Stimulated activated naive CD8-positive, alpha-beta T cell treated with anti-CD3 and anti-CD28 coated beads, Interleukin-15, Interleukin-2, amounts not matched to agents 100 ng/mL and 50 ng/mL, for 24 hours (primary cell): ENCODE measurements around the gene KCNH1.

Source experiments
- H3K27ac Mint-ChIP-seq: one replicate; pipeline ENCODE4 v1.8.0; 2021; ENCODE audit warnings: mild to moderate bottlenecking, mixed read lengths
- H3K27me3 Mint-ChIP-seq: one replicate; pipeline ENCODE4 v1.8.0; 2021; ENCODE audit warnings: mixed read lengths
- H3K36me3 Mint-ChIP-seq: one replicate; pipeline ENCODE4 v1.8.0; 2021; ENCODE audit warnings: low read depth, mixed read lengths
- H3K4me1 Mint-ChIP-seq: one replicate; pipeline ENCODE4 v1.8.0; 2021; ENCODE audit warnings: low read depth, mixed read lengths
- H3K4me3 Mint-ChIP-seq: one replicate; pipeline ENCODE4 v1.8.0; 2021; ENCODE audit warnings: mild to moderate bottlenecking, mixed read lengths
- H3K9me3 Mint-ChIP-seq: one replicate; pipeline ENCODE4 v1.8.0; 2021; ENCODE audit warnings: mixed read lengths

The KCNH1 gene

GRCh38 chr1:210853276-210853675 lies 280.7 kb downstream of the KCNH1 start:
- Mint-ChIP-seq H3K27me3 (peaks cover 5% of the 10 kb centered on the region), H3K27ac (no peak overlapping the region), H3K4me1 (no peaks in the 10 kb centered on the region), H3K36me3 (no peaks in the 10 kb centered on the region), H3K4me3 (no peak overlapping the region), H3K9me3 (no peaks in the 10 kb centered on the region)

- Mint-ChIP-seq H3K4me3 (no peak overlapping the region), H3K9me3 (no peaks in the 10 kb centered on the region), H3K27me3 (peaks cover 5% of the 10 kb centered on the region), H3K4me1 (no peaks in the 10 kb centered on the region), H3K36me3 (no peaks in the 10 kb centered on the region), H3K27ac (no peak overlapping the region)
These were observed 283.4 kb downstream of the KCNH1 start for GRCh38 chr1:210850556-210850955.

GRCh38 chr1:210848474-210848873 lies 285.5 kb downstream of the KCNH1 start:
- H3K36me3 Mint-ChIP-seq, result no peaks in the 10 kb centered on the region
- H3K9me3 Mint-ChIP-seq, result no peaks in the 10 kb centered on the region
- H3K4me3 Mint-ChIP-seq, result no peak overlapping the region
- no peak overlapping the region for H3K27ac Mint-ChIP-seq
- peaks cover 5% of the 10 kb centered on the region for H3K27me3 Mint-ChIP-seq
- no peaks in the 10 kb centered on the region for H3K4me1 Mint-ChIP-seq

GRCh38 chr1:210841926-210842625 lies 291.9 kb downstream of the KCNH1 start:
- H3K9me3 Mint-ChIP-seq, result no peaks in the 10 kb centered on the region
- no peaks in the 10 kb centered on the region for H3K36me3 Mint-ChIP-seq
- no peaks in the 10 kb centered on the region for H3K4me1 Mint-ChIP-seq
- H3K4me3 Mint-ChIP-seq, result no peak overlapping the region
- peaks cover 7% of the 10 kb centered on the region for H3K27me3 Mint-ChIP-seq
- H3K27ac Mint-ChIP-seq, result no peak overlapping the region

- Mint-ChIP-seq H3K27me3 (peaks cover 20% of the 10 kb centered on the region), H3K9me3 (no peaks in the 10 kb centered on the region), H3K27ac (no peak overlapping the region), H3K36me3 (no peaks in the 10 kb centered on the region), H3K4me3 (no peak overlapping the region), H3K4me1 (no peaks in the 10 kb centered on the region)
These were observed 303.6 kb downstream of the KCNH1 start for GRCh38 chr1:210830034-210831028.

GRCh38 chr1:210828996-210829596 lies 304.9 kb downstream of the KCNH1 start:
- no peak overlapping the region for H3K4me3 Mint-ChIP-seq
- H3K4me1 Mint-ChIP-seq, result no peaks in the 10 kb centered on the region
- H3K9me3 Mint-ChIP-seq, result no peaks in the 10 kb centered on the region
- no peak overlapping the region for H3K27ac Mint-ChIP-seq
- no peaks in the 10 kb centered on the region for H3K36me3 Mint-ChIP-seq
- H3K27me3 Mint-ChIP-seq, result peaks cover 20% of the 10 kb centered on the region

GRCh38 chr1:210827481-210827880 lies 306.5 kb downstream of the KCNH1 start:
- Mint-ChIP-seq H3K4me1 (no peaks in the 10 kb centered on the region), H3K4me3 (no peak overlapping the region), H3K27me3 (peaks cover 20% of the 10 kb centered on the region), H3K27ac (no peak overlapping the region), H3K9me3 (no peaks in the 10 kb centered on the region), H3K36me3 (no peaks in the 10 kb centered on the region)

- Mint-ChIP-seq H3K4me3 (no peak overlapping the region), H3K27ac (no peak overlapping the region), H3K9me3 (no peaks in the 10 kb centered on the region), H3K4me1 (no peaks in the 10 kb centered on the region), H3K36me3 (no peaks in the 10 kb centered on the region), H3K27me3 (peaks cover 23% of the 10 kb centered on the region)
These were observed 307.3 kb downstream of the KCNH1 start for GRCh38 chr1:210826686-210827085.

- Mint-ChIP-seq H3K27ac (no peak overlapping the region), H3K27me3 (peaks cover 10% of the 10 kb centered on the region)
These were observed 311.0 kb downstream of the KCNH1 start for GRCh38 chr1:210822932-210823331.

GRCh38 chr1:210822241-210822640 lies 311.7 kb downstream of the KCNH1 start:
- H3K4me3 Mint-ChIP-seq, result no peak overlapping the region
- no peaks in the 10 kb centered on the region for H3K9me3 Mint-ChIP-seq
- no peak overlapping the region for H3K27ac Mint-ChIP-seq
- H3K27me3 Mint-ChIP-seq, result peaks cover 10% of the 10 kb centered on the region
- no peaks in the 10 kb centered on the region for H3K4me1 Mint-ChIP-seq
- no peaks in the 10 kb centered on the region for H3K36me3 Mint-ChIP-seq

More at GRCh38 chr1:210822932-210823331, 311.0 kb downstream of the KCNH1 start:
- Mint-ChIP-seq H3K9me3 (no peaks in the 10 kb centered on the region), H3K36me3 (no peaks in the 10 kb centered on the region), H3K4me1 (no peaks in the 10 kb centered on the region), H3K4me3 (no peak overlapping the region)

- H3K4me1 Mint-ChIP-seq, result no peaks in the 10 kb centered on the region
- no peak overlapping the region for H3K4me3 Mint-ChIP-seq
- peaks cover 10% of the 10 kb centered on the region for H3K27me3 Mint-ChIP-seq
- no peak overlapping the region for H3K27ac Mint-ChIP-seq
- H3K36me3 Mint-ChIP-seq, result no peaks in the 10 kb centered on the region
- H3K9me3 Mint-ChIP-seq, result no peaks in the 10 kb centered on the region
These were observed 312.3 kb downstream of the KCNH1 start for GRCh38 chr1:210821615-210822014.

GRCh38 chr1:210819266-210819665 lies 314.7 kb downstream of the KCNH1 start:
- H3K27ac Mint-ChIP-seq, result no peak overlapping the region
- H3K27me3 Mint-ChIP-seq, result peaks cover 10% of the 10 kb centered on the region
- H3K9me3 Mint-ChIP-seq, result no peaks in the 10 kb centered on the region
- H3K36me3 Mint-ChIP-seq, result no peaks in the 10 kb centered on the region
- H3K4me3 Mint-ChIP-seq, result no peak overlapping the region
- no peaks in the 10 kb centered on the region for H3K4me1 Mint-ChIP-seq

GRCh38 chr1:210817385-210818275 lies 316.3 kb downstream of the KCNH1 start:
- Mint-ChIP-seq H3K4me3 (no peak overlapping the region), H3K4me1 (no peaks in the 10 kb centered on the region), H3K36me3 (no peaks in the 10 kb centered on the region), H3K27ac (no peak overlapping the region), H3K9me3 (no peaks in the 10 kb centered on the region), H3K27me3 (peaks cover 10% of the 10 kb centered on the region)
